Upper lobe of left lung (tissue), 4 donors: ENCODE results near the gene KCND2.

Experiments
- EP300 ChIP-seq, 4 donors: sonication (generic); formaldehyde crosslinking; IDR thresholded peaks; one replicate each; pipeline ENCODE4 v1.5.1; 2017; ENCODE audit warnings: antibody characterized with exemption in 4 of 4, control low read depth in 2 of 4
- POLR2A ChIP-seq, 4 donors: fragments of 450-650 bp; IDR thresholded peaks; one replicate each; pipeline ENCODE4 v1.5.1; 2016 to 2017; ENCODE audit warnings: antibody characterized with exemption in 4 of 4, mild to moderate bottlenecking in 2 of 4
- POLR2AphosphoS5 ChIP-seq, 2 donors: sonication (generic); formaldehyde crosslinking; IDR thresholded peaks; one replicate each; pipeline ENCODE4 v1.5.1; 2017; ENCODE audit warnings: antibody characterized with exemption in 2 of 2
- TF ChIP-seq, protein P1 (sequence below), 6 experiments: fragments of 450-650 bp in 4 of 6; fragments of 200-600 bp in 2 of 6; sonication (generic) in 2 of 6; IDR thresholded peaks; one replicate each; pipeline ENCODE4 v1.5.1; 2016 to 2019; ENCODE audit warnings: antibody characterized with exemption in 6 of 6

DNA sequence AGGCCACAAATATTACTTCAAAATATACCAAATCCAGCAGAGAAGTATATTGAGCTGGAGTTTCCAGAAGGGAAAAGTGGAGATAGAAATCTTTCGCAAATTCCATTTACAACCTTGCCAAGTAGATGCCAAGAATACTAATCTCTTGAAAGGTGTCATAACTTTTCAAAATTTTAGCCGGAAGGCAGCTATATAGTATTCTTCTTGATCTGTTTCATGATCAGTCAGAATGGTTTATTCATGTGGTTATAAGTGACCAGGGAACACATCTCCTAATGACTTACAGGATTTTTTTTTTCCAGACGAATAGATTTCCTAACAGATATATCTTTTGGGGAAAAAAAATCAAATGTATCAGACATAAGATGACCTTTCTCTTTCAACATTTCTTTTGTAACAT is 314.3 kb downstream of the KCND2 start:
- no peak for TF ChIP-seq POLR2AphosphoS5 (IDR thresholded peaks at IDR 0.05)
- no peak for TF ChIP-seq POLR2A (IDR thresholded peaks at IDR 0.05)
- TF ChIP-seq, protein P1, sequence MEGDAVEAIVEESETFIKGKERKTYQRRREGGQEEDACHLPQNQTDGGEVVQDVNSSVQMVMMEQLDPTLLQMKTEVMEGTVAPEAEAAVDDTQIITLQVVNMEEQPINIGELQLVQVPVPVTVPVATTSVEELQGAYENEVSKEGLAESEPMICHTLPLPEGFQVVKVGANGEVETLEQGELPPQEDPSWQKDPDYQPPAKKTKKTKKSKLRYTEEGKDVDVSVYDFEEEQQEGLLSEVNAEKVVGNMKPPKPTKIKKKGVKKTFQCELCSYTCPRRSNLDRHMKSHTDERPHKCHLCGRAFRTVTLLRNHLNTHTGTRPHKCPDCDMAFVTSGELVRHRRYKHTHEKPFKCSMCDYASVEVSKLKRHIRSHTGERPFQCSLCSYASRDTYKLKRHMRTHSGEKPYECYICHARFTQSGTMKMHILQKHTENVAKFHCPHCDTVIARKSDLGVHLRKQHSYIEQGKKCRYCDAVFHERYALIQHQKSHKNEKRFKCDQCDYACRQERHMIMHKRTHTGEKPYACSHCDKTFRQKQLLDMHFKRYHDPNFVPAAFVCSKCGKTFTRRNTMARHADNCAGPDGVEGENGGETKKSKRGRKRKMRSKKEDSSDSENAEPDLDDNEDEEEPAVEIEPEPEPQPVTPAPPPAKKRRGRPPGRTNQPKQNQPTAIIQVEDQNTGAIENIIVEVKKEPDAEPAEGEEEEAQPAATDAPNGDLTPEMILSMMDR (IDR thresholded peaks at IDR 0.05) = no peak
- no peak for TF ChIP-seq EP300 (IDR thresholded peaks at IDR 0.05)
